Central memory CD8-positive, alpha-beta T cell (primary cell): ENCODE results near the gene WIPF3.
"Not testable (repeated sequence)": the region's sequence is repeated elsewhere in the genome, so short reads cannot be mapped to it uniquely, and the experiment has no call there.

Experiments used
- ATAC-seq: fragments of 150-1000 bp; cut with Tn5 transposase; replicated peaks from 2 replicates; pipeline ENCODE4 v1.10.0; 2022; ENCODE audit warnings: mild to moderate bottlenecking, moderate FRiP score, moderate number of reproducible peaks; ENCODE audit not compliant: poor library complexity, severe bottlenecking; ENCODE audit errors: extremely low read depth
- DNase-seq, 2 donors: peaks; one replicate each; pipeline ENCODE4 v3.0.0; 2021; ENCODE audit warnings: low spot score in 2 of 2
- H3K27ac Mint-ChIP-seq: one replicate; pipeline ENCODE4 v1.8.0; 2022; ENCODE audit warnings: low read depth, mild to moderate bottlenecking, moderate library complexity, mixed read lengths
- H3K27me3 Mint-ChIP-seq: one replicate; pipeline ENCODE4 v1.8.0; 2022; ENCODE audit warnings: mixed read lengths
- H3K36me3 Mint-ChIP-seq: one replicate; pipeline ENCODE4 v1.8.0; 2022; ENCODE audit warnings: mild to moderate bottlenecking, moderate library complexity, mixed read lengths; ENCODE audit not compliant: insufficient read depth
- H3K4me1 Mint-ChIP-seq: one replicate; pipeline ENCODE4 v1.8.0; 2022; ENCODE audit warnings: mixed read lengths
- H3K4me3 Mint-ChIP-seq: one replicate; pipeline ENCODE4 v1.8.0; 2022; ENCODE audit warnings: mild to moderate bottlenecking, moderate library complexity, mixed read lengths
- H3K9me3 Mint-ChIP-seq: one replicate; pipeline ENCODE4 v1.8.0; 2022; ENCODE audit warnings: mixed read lengths

WIPF3 gene

DNA sequence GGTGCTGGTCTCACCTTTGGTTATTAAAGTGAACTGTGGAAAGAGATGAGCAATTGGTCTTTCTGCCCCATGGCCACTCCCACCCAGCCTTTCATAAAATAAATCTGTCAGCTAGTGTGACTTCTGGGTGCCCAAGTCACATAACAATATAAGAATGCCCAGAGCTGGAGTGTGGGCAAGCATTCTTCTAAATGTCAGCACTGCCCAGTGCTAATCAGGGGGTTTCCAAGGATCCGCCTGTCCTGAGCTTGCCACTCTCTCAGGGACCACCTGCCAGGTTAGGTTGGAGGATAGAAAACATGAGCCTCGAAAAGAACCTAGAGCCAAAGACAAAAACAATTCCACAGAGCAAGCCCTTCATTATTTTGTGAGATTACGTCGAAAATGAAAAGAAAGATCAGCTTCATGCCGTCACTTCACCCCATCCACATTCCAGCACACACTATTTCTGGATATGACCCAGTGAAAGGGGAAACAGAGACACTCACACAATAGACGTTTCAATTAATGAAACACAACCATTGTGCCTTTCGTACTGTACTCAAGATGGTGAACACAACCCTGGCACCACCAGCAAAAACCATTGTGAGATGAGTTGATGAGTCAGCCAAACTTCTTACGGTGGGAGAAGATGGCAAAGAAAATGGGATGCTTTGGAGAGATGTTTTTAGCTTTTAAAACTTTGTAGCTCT is 152.5 kb downstream of the WIPF3 start:
- H3K27ac Mint-ChIP-seq: no peak overlapping the region
- ATAC-seq (no peak), DNase-seq (no peak)
- no peaks in the 10 kb centered on the region for H3K9me3 Mint-ChIP-seq
- no peak overlapping the region for H3K4me3 Mint-ChIP-seq
- no peaks in the 10 kb centered on the region for H3K36me3 Mint-ChIP-seq
- H3K4me1 Mint-ChIP-seq: peaks cover 7% of the 10 kb centered on the region
- H3K27me3 Mint-ChIP-seq: peaks cover 27% of the 10 kb centered on the region

DNA sequence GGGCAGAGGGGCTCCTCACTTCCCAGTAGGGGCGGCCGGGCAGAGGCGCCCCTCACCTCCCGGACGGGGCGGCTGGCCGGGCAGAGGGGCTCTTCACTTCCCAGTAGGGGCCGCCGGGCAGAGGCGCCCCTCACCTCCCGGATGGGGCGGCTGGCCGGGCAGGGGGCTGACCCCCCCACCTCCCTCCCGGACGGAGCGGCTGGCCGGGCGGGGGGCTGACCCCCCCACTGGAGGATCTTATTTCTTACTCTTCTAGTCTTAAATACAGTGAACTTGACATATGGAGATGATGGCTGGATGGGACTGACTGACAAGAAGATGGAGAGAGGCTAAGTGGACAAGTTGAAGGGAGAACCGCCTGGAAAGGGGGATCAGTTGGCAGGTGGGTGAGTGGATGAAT is 155.3 kb downstream of the WIPF3 start:
- H3K9me3 Mint-ChIP-seq, H3K4me1 Mint-ChIP-seq, DNase-seq, H3K27ac Mint-ChIP-seq, ATAC-seq, H3K36me3 Mint-ChIP-seq, H3K4me3 Mint-ChIP-seq: not testable (repeated sequence)
- H3K27me3 Mint-ChIP-seq: peaks cover 48% of the 10 kb centered on the region

DNA sequence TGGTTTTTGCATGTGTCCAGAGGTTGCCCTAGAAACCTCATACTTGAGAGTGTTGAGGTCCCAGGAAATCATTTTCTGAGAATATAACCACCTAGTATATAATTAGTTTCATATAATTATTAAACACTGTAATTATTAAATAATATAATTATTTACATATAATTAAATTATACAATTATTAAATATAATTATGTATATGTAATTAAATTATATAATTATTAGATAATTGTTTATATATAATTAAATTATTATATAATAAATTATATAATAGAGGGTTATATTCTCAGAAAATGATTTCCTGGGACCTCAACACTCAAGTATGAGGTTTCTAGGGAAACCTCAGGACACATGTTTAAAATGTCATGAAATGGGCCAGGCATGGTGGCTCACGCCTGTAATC is 155.7 kb downstream of the WIPF3 start:
- H3K4me1 Mint-ChIP-seq: no peaks in the 10 kb centered on the region
- no peak overlapping the region for H3K4me3 Mint-ChIP-seq
- ATAC-seq: no peak

DNA sequence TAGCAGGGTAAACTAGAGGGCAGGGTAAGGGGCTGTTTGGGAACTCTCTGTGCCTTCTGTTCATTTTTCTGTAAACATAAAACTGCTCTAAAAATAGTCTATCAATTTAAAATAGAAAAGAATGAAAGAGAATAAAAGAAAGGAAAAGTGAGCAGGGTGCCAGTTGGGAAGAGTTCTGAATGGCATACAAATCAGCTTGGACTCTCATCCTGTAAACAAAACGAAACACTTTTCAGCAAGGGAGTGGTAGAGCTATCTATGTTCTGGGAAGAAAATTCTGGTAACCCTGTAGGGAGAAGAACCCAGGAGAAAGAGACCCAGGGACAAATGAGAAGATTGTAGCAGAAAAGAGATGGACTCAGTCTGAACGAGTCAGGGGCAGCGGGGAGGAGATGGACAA is 158.7 kb downstream of the WIPF3 start:
- no peak overlapping the region for H3K27ac Mint-ChIP-seq
- no peak for DNase-seq
- peaks cover 55% of the 10 kb centered on the region for H3K27me3 Mint-ChIP-seq
- H3K36me3 Mint-ChIP-seq: no peaks in the 10 kb centered on the region
- H3K4me1 Mint-ChIP-seq: no peaks in the 10 kb centered on the region
- H3K4me3 Mint-ChIP-seq: no peak overlapping the region
- no peak for ATAC-seq
- H3K9me3 Mint-ChIP-seq: no peaks in the 10 kb centered on the region

More for the DNA sequence above, 155.7 kb downstream of the WIPF3 start:
- no peak for DNase-seq
- Mint-ChIP-seq H3K36me3 (no peaks in the 10 kb centered on the region), H3K27me3 (peaks cover 50% of the 10 kb centered on the region), H3K9me3 (no peaks in the 10 kb centered on the region), H3K27ac (no peak overlapping the region)
